GM04504 (cell line): ENCODE measurements around the gene VPS51.

Experiments
- DNase-seq: peaks from one replicate; pipeline ENCODE4 v3.0.0-alpha.2; 2012; ENCODE audit warnings: low read depth

Gene VPS51

DNA sequence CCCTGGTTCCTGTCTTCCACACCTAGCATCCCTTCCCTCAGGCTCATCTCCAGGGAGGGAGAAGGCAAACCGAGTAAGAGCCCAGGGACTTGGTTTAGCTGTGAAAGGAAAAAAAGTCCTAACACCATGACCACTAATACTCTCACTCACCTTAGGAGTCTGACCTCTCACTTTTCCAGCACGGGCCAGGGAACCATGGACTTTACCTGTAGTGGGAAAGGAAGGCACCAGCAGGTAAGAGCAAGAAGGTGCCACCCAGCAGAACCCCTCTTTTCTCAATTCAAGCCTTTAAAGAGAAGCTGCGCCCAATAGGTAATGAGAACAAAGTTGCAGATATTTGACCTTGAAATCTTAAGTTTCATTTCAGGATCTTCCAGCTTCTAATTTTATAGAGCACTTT lies 24.8 kb downstream of the VPS51 start:
- no peak for DNase-seq

DNA sequence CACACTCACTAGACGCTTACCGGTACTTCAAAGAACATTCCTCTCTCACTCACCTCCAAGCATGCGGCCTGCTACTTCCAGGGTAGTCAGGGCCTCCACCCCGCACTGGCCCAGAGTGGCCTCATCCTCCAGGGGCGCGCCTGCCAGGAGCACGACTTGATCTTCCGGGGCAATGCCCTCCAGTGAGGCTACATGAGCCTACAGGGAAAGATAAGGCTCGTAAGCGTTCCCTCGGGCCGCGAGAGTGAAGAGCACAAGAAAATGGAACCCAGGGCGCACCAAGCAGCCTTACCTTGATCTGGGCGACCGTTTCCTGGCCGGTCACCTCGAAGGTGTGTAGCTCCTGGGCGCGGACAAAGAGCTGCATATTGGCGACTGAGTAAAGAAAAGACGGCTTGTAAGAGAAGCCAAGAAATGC lies 25.4 kb downstream of the VPS51 start:
- DNase-seq, result no peak

DNA sequence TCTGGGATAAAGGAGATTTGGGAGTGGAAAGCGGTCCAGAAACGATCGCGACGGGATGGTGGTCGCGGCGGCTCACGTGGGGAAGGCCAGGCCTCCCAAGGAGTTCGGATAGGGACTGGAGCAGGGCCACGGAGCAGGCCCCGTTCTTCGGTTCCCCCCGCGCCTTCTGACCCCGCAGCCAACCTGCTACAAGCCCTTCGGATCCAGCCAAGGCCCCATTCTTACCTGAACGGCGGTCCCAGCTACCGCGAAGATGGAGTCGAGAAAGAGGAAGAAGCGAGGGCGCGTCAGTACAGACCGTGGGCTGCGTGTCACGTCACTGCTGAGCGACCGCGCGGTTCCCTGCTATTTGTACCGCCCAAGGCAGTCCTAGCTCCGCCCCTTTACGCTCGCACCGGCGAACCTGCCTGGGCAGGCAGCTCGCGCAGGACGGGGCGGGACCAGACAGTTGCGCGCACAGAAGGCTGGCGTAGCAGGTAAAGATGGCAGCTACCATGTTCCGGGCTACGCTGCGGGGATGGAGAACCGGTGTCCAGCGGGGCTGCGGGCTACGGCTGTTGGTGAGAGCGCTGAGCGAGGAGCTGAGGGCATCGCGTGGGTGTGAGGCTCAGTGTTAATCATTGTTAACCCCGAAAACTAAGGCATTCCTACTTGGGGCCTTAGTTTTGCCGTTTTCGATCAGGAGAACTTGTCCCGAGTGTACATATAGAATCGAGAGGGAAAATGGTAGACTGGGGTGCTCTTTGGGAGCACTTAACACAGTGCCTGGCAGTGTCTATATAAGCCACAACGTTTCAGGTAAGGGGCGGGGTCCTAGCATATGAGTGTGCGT lies 26.1 kb downstream of the VPS51 start, which contains the start of the genes FAU and MRPL49:
Gene FAU, minus strand, starts transcription at position 270 of the 832 bp plus-strand sequence. CDS start 321 bp downstream, outside the sequence.
Gene MRPL49, plus strand, starts transcription at position 457 of the 832 bp plus-strand sequence. Its CDS starts 26 bp downstream, at position 483.
- peak; percentile 93 for DNase-seq

DNA sequence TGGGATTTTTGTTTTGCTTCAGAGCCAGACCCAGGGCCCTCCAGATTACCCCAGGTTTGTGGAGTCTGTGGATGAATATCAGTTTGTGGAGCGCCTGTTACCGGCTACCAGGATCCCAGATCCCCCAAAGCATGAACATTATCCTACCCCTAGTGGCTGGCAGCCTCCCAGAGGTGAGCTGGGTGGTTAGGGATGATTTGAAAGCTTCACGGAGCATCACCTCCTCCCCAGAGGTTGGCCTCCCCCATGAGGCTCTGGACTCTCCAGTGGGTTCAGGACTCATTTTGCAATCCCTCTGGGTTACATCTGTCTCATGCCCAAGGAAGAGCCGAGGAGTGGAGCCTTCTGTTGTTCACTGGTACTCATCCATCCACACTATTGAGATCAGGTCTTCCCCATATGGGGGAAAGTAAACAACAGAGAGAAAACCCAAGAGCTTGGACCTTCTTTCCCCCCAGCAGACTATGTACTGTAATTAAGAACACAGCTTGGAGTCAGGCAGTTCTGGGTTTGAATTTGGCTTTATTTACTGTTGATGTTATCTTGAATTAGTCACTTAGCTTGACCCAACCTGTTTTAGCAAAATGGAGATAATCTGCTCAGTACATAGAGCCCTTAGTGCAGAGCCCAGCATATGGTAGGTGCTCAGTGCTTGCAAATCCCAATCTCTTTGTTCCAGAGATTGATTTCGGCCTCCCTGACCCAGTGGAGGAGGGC lies 28.6 kb downstream of the VPS51 start:
- no peak for DNase-seq

DNA sequence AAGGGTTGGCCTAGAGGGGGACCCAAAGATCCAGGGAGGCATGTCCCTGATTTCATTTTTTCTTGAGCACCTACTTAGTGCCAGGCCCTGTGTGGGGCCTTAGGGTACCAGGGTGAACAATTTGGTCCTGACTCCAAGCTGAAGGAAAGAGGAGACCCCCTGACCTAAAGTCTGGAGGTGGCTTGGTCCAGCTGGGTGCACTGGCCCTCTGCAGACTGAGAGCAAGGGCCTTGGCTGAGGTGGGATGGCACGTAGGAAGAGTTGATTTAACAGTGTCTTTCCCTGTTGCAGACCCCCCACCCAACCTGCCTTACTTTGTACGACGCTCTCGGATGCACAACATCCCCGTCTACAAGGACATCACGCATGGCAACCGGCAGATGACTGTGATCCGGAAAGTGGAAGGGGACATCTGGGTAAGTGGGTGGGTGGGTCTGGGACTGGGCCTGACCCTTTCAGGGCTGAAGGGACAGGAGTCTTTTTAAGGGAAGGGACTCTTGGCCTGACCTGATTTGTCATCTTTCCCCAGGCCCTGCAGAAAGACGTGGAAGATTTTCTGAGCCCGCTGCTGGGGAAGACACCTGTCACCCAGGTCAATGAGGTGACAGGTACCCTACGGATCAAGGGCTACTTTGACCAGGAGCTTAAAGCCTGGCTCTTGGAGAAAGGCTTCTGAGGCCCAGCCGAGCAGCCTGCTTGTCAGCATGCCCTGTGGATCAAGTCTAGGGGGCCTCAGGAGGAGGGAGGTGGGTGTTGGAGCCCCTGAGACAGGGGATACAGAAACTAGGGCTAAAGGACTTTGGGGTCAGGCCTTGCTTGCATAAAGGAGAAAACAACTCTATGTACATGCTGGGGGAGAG lies 29.4 kb downstream of the VPS51 start:
- DNase-seq, result no peak

DNA sequence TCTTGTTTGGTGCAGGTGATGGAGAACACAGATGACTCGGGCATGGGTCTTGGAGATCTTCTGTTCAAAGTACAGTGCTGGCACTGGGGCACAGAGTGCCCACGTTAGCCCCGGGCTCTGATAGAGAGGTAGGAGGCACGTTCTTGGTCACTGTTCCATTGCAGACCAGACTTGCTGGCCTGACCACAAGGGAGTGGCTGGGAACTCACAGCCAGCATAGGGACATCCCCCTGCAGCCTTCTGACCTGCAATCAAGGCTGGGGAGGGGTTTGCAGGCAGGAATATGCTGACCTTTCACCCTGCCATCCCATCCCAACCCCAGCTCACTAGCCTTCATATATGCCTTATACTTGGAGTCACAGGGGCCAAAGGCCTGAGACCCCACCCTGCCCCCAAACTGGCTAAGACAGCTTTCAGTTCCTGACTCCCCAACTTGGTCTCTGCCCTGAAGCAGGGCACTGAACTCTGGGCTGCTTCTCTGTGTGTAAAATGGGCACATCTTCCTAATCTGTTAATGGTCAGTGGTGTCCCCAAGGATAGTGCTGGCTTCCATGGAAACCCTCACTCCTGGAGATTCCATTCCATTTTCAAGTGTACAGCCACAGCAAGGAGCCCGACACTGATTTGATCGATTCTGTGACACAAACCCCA lies 30.7 kb downstream of the VPS51 start:
- no peak for DNase-seq

DNA sequence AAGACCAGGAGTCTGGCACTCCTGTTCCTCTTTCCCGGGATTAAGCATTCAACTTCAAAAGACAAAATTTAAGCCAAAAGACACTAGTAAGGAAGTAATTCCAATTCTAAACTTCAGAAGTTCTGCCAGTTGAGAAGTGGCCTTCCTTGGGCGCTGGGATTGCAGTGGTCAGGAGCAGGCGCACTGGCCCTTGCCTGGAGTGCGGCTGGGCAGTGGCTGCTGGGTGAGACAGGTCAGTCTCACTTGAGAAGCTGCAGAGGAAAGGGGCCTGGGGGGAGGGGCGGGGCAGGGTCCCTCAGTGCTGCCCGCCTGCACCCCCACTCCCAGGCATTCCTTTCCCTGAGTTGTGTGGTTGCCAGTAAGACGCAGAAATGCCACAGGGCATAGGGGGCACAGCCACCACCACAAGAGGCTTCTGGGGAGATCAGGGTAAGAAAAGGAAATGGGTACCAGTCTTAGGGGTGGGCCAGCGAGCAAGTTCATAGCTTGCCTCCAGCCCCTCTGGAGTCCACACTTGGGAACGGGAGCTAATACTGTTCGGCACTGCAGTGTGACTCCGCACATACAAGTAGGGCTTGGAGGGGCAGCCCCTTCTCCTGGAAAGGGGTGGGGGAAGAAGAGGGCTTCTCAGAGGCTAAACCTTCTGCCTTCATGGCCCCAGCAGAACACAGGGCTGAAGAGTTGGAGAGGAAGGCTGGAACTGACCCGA lies 31.6 kb downstream of the VPS51 start:
- no peak for DNase-seq

DNA sequence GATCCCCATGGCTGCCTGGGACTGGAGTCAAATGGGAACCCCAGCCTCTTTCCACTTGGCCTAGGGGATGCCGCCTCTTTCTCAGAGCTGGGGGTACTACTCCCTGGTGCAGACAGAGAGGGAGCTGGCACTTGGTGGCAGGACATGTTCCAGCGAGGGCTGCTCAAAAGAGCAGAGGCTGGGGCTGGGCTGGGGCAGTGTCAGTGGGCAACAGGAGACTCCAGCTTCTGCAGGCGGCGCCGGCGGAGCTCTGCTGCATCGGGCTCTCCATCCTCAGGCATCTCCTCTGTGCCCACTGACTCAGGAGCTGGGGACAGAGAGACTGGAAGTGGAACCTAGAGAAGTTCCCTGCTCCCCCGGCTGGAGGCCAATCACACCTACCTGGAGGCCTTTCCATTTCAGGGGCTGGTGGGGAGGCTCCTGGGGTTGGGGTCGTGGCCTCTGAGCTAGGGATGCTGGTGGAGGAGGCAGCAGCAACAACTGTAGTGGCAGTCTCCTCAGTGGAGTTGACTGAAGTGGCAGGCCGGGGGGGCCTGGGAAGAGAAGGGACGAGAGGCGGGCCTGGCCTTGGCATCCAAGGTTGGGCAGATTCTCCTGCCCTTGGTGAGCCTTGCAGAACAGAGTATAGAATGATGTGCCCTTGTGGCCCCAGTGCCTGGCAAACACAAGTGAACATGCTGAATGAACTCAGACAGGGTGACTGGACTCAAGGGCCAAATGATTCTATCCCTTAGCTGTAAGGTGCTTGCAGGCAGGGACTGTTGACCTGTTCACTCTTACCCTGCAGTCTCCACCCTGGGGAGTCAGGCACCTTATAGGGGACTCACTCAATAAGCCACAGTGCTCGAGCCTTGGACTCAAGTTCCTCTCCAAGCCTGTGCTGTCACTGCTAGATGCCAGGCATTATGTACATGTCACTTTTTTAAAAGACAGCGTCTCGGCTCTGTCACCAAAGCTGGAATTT lies 32.5 kb downstream of the VPS51 start:
- DNase-seq, result no peak

DNA sequence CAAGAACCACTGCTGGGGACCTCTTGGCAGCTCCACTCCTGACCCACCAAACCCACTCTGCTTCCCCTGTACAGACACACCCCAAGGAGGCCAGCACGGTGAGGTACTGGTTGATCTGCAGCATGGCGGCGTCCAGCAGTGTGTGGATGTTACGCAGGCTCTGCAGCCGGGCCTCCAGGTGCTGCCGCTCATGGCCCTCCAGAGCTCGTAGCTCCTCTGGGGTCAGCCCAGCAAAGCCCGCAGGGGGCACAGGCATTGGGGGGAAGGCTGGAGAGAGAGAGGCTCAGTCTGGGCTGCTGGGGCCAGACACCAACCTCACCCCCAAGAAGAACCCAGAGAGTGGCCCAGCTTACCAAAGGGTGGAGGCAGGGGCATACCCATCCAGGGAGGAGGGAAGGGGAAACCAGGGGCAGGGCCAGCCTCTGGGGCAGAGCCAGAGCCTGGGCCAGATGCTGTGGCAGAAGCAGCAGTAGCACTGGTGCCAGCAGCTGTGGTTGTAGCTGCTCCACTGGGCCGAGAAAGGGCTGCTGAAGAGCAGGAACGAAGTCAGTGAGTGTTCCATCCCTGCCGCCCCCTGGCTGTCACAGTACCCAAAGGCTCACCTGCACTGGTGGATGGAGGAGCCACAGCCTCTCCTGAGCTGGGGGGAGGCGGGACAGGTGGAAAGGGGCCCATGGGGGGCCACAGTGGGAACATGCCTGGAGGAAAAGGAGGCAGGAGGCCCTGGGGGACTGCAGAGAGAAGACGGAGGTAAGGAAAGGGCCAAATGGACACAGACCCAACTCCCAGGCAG lies 33.8 kb downstream of the VPS51 start:
- DNase-seq, result no peak

DNA sequence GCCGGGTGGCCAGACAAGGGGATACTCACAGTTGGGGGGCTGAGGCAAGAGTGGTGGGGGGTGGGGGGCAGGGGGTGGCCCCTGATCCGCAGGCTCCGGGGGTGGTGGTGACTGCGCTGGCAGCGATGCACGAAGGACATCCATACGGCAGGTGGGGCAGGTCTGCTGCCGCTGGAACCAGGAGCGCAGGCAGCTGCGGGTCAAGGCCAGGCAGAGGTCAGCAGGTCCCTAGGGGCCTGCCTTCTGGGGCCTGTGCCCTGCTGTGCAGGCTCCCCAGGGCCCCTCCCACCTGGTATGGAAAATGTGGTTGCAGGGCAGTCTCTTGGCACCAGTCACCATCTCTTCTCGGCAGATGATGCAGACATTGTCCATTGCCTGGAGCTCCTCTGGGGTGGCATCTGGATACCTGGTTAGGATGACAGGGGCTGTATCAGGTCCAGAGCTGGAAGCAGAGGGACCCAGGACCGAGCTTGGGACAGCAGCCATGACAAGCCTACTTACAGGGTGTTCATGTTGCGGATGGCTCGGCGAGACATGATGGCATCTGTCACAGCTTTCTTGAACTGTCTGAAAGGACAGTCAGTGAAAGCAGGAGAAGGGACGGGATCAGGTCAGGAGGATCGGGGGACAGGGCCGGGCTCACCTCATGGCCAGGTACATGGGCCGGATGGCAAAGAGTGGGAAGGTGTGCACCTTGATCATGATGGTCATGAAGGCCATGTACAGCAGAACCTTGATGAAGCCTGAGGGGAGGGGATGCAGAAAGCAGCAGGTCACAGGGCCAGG lies 34.8 kb downstream of the VPS51 start:
- no peak for DNase-seq

DNA sequence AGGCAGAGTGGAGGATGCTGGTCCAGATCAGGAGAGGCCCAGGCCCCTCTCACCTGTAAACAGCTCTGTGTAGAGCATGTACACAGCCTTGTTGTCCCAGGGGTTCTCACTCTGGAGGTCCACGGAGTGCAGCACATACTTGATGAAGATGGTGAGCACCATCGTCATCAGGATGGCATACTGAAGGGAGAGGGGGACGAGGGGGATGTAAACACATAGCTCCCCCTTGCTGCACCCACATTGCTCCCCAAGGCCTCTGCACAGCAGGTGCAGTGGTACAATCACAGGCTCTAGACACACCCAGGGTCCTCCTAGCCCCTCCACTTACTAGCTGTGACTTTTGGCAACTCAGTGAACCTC lies 35.4 kb downstream of the VPS51 start:
- DNase-seq, result no peak

DNA sequence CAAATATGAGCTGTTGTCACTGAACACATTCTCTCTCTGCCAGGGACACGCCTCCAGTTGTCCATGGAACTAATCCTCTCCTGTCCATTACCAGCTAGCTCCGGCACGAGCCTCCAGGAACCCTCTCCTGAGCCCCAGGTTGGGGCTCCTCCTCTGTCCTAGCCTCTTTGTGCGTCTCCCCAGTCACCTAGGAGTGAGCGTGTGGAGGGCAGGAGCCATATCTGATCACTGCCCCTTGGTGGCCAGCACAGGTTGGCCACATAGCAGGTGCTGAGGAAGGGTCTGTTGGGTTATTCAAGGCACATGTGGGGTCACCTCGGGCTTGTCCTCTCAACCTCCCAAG lies 35.9 kb downstream of the VPS51 start:
- DNase-seq, result no peak

DNA sequence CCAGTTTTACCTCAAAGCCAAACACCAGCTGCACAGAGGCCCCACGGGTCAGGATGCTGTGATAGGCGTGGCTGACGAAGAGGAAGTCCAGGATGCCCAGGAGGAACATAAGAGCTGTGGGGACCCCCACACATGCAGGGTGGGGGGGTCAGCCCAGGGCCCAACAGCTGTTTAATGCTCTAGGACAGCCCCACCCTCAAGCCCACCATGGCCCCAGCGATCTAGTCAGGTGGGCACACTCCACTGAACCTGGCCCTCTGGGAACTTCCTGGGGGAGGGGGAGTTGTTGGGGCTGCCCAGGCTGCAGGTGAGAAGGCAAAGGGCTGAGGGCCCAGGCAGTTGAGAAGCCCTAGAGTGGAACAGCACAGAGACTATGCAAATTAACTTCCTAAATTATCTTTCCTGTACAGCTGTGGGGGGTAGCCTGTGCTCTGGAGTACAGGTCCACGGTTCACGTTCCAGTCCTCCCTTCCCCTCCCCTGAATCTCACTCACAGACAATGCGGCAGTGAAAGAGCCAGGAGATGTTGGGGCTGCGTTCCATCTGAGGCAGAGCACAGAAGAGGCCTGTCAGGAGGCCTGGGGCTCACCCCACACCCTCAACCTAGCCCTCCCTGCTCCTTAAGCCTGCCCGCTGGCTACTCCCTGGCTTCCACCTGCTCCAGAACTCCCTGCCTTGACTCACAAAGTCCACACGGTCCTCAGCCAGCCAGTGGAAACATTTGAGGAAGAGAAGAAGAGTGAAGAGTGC lies 36.4 kb downstream of the VPS51 start:
- no peak for DNase-seq

DNA sequence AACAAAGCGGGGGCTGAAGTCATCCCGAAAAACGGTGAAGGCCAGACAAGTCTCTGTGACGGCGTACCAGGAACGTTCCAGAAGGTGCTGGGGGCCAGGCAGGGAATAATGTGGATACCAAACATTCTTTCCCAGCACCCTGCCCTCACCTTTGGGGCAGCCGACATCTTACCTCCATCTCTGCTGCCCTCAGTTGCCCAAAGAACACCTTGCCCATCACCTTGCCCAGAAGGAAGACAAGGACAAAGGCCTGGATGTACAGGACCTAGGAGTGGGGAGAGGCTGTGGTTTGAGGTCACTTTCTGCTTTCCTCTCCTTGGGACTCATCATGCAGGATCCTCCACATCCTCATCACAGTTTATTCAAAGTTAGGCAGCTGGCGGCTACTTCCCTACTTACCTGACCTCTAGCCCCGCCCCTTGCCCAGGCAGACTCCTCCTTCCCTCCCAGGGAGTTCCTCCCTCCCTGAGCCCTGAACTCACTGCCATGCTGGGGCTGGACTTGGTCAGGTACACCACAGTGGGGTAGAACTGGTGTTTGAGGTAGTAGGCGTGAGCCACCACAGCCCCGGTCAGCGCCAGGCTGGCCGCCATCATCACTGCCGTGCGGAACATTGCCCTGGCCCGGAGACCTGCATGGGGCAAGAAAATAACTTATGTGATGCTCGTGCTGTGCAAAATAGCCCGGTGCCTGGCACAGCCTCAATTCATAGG lies 37.1 kb downstream of the VPS51 start:
- DNase-seq, result no peak

DNA sequence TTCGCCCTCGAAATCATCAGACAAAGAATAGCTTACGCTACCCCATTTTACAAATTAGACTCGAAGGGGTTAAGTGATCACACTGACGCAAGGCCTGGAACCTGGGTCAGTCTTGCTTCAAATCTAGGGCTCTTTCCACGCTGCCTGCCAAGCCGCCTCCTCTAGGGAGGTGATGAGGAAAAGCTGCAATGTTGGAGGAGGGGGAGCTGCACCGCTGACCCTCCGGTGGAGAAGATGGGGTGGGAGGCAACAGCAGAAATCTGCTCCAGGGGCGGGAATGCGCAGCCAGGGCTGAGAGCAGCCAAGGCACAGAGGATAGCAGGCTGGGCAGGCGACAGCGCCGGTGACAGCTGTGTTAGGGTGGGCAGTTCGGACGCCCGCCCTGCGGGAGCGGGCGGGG lies 37.7 kb downstream of the VPS51 start:
- DNase-seq, result no peak

DNA sequence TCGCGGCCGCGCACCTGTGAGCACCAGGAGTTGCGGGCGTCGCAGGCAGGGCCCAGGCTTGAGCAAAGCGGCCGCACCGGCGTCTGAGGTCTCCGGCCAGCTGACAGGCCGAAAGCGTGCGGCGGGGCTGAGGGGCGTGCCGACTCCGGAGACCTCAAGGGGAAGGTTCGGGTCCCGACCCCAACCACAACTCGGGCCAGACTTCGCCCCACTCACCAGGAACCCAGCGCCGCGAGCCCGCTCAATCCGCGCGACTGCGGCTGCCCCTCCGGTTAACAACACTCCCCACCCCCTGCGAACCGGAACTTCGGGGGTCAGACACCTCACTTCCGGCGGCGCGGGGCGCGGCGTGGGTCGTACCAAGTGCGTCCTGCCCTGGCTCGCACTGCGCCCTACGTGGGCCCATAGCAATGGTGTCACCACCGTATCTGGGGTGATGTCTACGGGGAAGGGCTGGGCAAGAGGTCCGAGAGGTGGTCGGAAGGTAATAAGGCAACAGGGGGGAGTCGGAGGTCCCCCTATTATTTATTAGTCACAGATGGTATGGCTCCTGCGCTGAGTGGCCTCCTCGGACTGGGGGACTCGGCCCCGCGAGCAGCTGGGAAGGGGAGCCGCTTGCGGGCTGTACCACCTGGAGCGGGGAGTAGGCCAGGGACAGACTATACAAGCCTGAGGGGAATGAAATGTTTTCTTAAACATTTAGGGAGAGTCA lies 38.4 kb downstream of the VPS51 start, which contains the start of gene SYVN1:
Gene SYVN1, minus strand, starts transcription at position 280 of the 712 bp plus-strand sequence. CDS start 918 bp downstream, outside the sequence.
- peak; percentile 74 for DNase-seq
